AG04449 (cell line): ENCODE results near the gene UNC93B1.

Experiments used
- CTCF ChIA-PET: fragments of 350-600 bp; formaldehyde crosslinking; extraction: SDS; loops from one replicate; lab custom pipeline; 2021; ENCODE audit warnings: antibody characterized with exemption; lab: Yijun Ruan, JAX
- POLR2A ChIA-PET: fragments of 400-600, 350-600 bp; formaldehyde crosslinking; extraction: SDS; loops from one replicate; lab custom pipeline; 2020; ENCODE audit warnings: antibody characterized with exemption, inconsistent platforms; lab: Yijun Ruan, JAX
- DNase-seq: peaks from one replicate; pipeline ENCODE4 v3.0.0-alpha.2; 2010; ENCODE audit warnings: low read depth, low spot score
- H3K4me3 ChIP-seq: 2 replicates; pipeline ENCODE4 v1.5.1; 2011; ENCODE audit warnings: low read depth, mild to moderate bottlenecking, control low read depth, low read length
- TF ChIP-seq, protein P1 (sequence below): IDR thresholded peaks from one replicate; pipeline ENCODE4 v1.5.1; 2011; ENCODE audit warnings: mild to moderate bottlenecking, moderate library complexity, low read length, control low read depth, inconsistent platforms; ENCODE audit not compliant: insufficient read depth; ENCODE audit errors: missing control alignments

The UNC93B1 gene

DNA sequence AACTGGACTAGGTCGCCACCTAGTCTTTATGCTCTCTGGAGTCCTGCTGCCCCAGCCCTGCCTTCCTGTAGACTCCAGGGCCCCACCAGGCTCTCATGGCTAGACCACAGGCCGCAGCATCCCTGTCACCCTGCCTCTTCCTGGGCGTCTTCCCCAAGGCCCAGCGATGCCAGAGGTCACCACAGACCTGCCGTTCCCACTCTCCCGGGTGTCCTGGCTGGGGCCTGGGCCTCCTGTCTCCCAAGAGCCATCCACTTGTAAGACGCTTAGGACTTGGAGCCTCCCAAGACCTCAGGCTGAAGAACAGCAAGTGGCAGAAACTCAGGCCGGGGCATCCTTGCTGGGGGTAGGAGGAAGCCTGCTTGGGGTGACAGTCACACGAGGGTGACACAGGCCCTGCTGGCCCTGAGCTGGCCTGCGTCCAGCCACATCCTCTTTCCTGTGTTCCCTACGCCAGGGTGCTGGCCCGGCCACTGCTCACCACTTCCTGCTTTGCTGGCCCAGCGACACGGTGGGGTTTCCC lies 32.9 kb upstream of the UNC93B1 start:
- TF ChIP-seq, protein P1, sequence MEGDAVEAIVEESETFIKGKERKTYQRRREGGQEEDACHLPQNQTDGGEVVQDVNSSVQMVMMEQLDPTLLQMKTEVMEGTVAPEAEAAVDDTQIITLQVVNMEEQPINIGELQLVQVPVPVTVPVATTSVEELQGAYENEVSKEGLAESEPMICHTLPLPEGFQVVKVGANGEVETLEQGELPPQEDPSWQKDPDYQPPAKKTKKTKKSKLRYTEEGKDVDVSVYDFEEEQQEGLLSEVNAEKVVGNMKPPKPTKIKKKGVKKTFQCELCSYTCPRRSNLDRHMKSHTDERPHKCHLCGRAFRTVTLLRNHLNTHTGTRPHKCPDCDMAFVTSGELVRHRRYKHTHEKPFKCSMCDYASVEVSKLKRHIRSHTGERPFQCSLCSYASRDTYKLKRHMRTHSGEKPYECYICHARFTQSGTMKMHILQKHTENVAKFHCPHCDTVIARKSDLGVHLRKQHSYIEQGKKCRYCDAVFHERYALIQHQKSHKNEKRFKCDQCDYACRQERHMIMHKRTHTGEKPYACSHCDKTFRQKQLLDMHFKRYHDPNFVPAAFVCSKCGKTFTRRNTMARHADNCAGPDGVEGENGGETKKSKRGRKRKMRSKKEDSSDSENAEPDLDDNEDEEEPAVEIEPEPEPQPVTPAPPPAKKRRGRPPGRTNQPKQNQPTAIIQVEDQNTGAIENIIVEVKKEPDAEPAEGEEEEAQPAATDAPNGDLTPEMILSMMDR, result no peak
- no peak for DNase-seq
- ChIA-PET CTCF (interaction anchor here (0.7 to 2.3 kb wide), 4 partner anchors 14 to 172 kb away, joined by 3 to 5 read pairs (median 4); no protein-coding TSS in a partner anchor), POLR2A (interaction anchor here (2.0 kb wide), 1 partner anchor 26 kb away, joined by 5 read pairs; the partner anchor contains the start of gene ALDH3B1)
- no peak overlapping the region for H3K4me3 ChIP-seq

DNA sequence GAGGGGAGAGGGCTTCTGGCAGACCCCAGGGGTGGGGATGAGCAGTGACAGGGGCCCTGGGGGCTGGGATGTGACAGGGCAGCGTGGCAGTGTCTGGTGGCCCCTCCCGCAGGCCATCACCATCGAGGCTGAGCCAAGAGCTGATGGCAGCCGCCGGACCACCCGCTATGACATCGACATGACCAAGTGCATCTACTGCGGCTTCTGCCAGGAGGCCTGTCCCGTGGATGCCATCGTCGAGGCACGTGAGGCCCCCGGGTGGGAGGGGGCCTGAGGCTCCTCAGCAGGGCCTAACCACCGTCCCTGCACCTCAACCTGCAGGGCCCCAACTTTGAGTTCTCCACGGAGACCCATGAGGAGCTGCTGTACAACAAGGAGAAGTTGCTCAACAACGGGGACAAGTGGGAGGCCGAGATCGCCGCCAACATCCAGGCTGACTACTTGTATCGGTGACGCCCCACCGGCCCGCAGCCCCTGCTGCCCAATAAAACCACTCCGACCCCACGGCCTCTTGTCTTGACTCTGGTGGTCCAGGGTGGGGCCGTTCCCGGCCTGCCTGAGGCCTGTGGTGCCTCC lies 32.3 kb upstream of the UNC93B1 start:
- TF ChIP-seq, protein P1, result no peak
- ChIA-PET CTCF (interaction anchor here (1.0 to 1.5 kb wide), 2 partner anchors 167 to 173 kb away, joined by 3 to 5 read pairs; no protein-coding TSS in a partner anchor), POLR2A (no interaction called here)
- no peak for DNase-seq
- H3K4me3 ChIP-seq, result no peak overlapping the region

DNA sequence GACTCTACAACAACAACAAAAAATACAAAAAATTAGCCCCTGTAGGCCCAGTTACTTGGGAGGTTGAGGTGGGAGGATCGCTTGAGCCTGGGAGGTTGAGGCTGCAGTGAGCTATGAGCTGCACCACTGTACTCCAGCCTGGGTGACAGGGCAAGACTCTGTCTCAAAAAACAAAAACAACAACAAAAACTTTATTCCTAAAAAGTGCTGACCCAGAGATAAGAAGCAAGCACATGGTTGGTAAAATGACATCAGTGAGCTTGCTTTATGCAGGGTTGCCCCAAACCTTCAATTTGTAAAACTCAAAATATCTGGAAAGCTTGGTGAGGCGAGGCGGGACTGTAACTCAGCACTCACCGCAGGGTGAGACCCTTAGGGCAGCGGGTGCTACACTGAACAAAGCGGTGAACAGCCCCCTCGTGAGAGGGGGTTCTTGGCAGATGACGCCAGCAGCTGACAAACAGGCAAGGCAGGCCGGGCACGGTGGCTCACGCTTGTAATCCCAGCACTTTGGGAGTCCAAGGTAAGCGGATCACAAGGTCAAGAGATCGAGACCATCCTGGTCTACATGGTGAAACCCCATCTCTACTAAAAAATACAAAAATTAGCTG lies 31.5 kb upstream of the UNC93B1 start:
- H3K4me3 ChIP-seq, result no peak overlapping the region
- ChIA-PET POLR2A (no interaction called here), CTCF (interaction anchor here (1.0 kb wide), 1 partner anchor 174 kb away, joined by 5 read pairs; no protein-coding TSS in a partner anchor)
- TF ChIP-seq, protein P1, result no peak
- no peak for DNase-seq

DNA sequence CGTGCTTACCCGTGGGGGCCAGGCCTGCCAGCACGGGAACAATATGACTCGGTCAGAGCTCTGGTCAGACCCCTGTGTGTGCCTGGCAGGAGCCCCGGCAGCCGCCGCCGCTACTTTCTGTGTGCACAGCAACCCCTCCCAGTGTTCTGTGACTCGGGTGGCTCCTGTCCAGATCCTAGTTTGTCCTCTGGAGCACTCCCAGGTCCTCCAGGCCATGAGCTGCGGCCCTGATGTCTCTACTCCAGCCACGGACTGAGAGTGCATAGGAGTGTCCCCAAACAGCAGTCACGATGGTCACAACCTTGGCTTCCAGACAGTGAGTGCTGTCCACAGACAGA lies 29.8 kb upstream of the UNC93B1 start:
- TF ChIP-seq, protein P1, result no peak
- POLR2A ChIA-PET, result no interaction called here
- CTCF ChIA-PET, result no interaction called here
- no peak overlapping the region for H3K4me3 ChIP-seq
- no peak for DNase-seq

DNA sequence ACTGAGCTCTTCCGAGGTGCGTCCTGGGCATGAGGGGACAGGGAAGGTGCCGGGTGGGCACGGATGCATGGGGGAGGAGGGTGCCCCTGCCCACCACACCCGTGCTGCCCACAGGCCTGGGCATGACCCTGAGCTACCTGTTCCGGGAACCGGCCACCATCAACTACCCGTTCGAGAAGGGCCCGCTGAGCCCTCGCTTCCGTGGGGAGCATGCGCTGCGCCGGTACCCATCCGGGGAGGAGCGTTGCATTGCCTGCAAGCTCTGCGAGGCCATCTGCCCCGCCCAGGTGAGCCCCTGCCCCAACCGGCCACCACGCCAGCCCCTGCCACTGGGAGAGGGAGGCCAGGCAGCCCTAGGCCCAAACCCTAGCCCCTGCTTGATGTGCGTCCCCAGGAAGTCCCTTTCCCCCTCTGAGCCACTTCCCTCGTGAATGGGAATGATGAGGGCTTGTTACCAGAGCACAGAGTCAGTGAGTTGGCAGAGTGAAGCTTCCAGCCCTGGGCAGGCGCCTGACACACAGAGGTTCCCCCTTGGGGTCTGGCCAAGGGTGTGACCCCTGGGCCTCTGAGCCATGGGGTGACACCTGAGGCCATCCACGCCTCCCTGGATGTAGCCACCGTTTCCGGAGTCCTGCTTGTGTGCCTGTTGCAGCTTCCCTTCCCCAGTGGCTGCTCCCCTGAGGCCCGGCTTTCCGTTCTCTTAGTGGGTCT lies 29.3 kb upstream of the UNC93B1 start:
- ChIA-PET POLR2A (no interaction called here), CTCF (no interaction called here)
- DNase-seq, result no peak
- TF ChIP-seq, protein P1, result no peak
- no peak overlapping the region for H3K4me3 ChIP-seq

DNA sequence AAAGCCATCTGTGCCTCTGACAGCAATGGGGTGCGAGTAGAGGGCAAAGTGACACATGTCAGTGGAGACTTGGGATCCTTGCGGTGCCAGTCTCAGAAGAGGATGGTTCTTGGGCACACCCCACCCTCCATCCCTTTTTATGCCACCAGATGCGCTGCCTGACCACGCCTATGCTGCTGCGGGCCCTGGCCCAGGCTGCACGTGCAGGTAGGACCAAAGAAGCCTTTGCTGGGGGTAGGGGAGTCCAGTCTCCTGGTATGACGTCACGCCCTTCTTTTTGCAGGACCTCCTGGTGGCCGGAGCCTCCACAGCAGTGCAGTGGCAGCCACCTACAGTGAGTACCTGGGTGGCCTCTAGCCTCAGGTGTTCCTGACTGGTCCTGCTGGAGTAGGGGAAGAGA lies 28.1 kb upstream of the UNC93B1 start:
- TF ChIP-seq, protein P1, result no peak
- no peak for DNase-seq
- no peak overlapping the region for H3K4me3 ChIP-seq
- ChIA-PET CTCF (interaction anchor here (1.3 kb wide), 1 partner anchor 38 kb away, joined by 3 read pairs; no protein-coding TSS in a partner anchor), POLR2A (interaction anchor here (1.3 kb wide), 1 partner anchor 19 kb away, joined by 4 read pairs; no protein-coding TSS in a partner anchor)
